Mesendoderm (in vitro differentiated cells): Measurements from ENCODE around the gene MGMT.

ENCODE experiments used
- DNase-seq: peaks from one replicate; pipeline ENCODE4 v3.0.0; 2013
- H2AK5ac ChIP-seq: 2 replicates; pipeline ENCODE4 v1.6.1; 2013; ENCODE audit warnings: low read length, inconsistent platforms
- H2BK120ac ChIP-seq: 2 replicates; pipeline ENCODE4 v1.6.1; 2013; ENCODE audit warnings: low read depth, mild to moderate bottlenecking, low read length, moderate library complexity, mixed read lengths
- H2BK15ac ChIP-seq: replicated peaks from 2 replicates; pipeline ENCODE4 v1.6.1; 2013; ENCODE audit warnings: low read depth, mild to moderate bottlenecking, moderate library complexity
- H2BK5ac ChIP-seq: 2 replicates; pipeline ENCODE4 v1.6.1; 2013; ENCODE audit warnings: low read length, inconsistent platforms
- H3K18ac ChIP-seq: 2 replicates; pipeline ENCODE4 v1.6.1; 2013; ENCODE audit warnings: mild to moderate bottlenecking, low read length, mixed read lengths
- H3K23ac ChIP-seq: one replicate; pipeline ENCODE4 v1.6.1; 2013; ENCODE audit warnings: low read length
- H3K27ac ChIP-seq: 2 replicates; pipeline ENCODE4 v1.5.1; 2013; ENCODE audit warnings: low read depth, mild to moderate bottlenecking, inconsistent platforms, low read length, moderate library complexity
- H3K27me3 ChIP-seq: 2 replicates; pipeline ENCODE4 v1.6.1; 2013; ENCODE audit warnings: low read length, control low read depth, mild to moderate bottlenecking, inconsistent platforms; ENCODE audit not compliant: insufficient read depth, poor library complexity
- H3K36me3 ChIP-seq: 2 replicates; pipeline ENCODE4 v1.6.1; 2013; ENCODE audit warnings: low read length, inconsistent platforms; ENCODE audit not compliant: control insufficient read depth, insufficient read depth
- H3K4ac ChIP-seq: one replicate; pipeline ENCODE4 v1.6.1; 2013; ENCODE audit warnings: low read depth, mild to moderate bottlenecking, low read length, moderate library complexity
- H3K4me1 ChIP-seq: 2 replicates; pipeline ENCODE4 v1.6.1; 2013; ENCODE audit warnings: low read depth, low read length, inconsistent platforms; ENCODE audit not compliant: control insufficient read depth
- H3K4me2 ChIP-seq: 2 replicates; pipeline ENCODE4 v1.6.1; 2013; ENCODE audit warnings: low read length
- H3K4me3 ChIP-seq: 2 replicates; pipeline ENCODE4 v1.5.1; 2013; ENCODE audit warnings: mild to moderate bottlenecking, low read length
- H3K56ac ChIP-seq: one replicate; pipeline ENCODE4 v1.6.1; 2013; ENCODE audit warnings: low read length
- H3K79me1 ChIP-seq: 2 replicates; pipeline ENCODE4 v1.6.1; 2013; ENCODE audit warnings: low read length, inconsistent platforms
- H3K79me2 ChIP-seq: 2 replicates; pipeline ENCODE4 v1.6.1; 2013; ENCODE audit warnings: mild to moderate bottlenecking, low read length; ENCODE audit not compliant: control insufficient read depth, insufficient read depth
- H3K9ac ChIP-seq: 2 replicates; pipeline ENCODE4 v1.6.1; 2013; ENCODE audit warnings: low read length, inconsistent platforms
- H4K5ac ChIP-seq: one replicate; pipeline ENCODE4 v1.6.1; 2013; ENCODE audit warnings: low read length
- H4K8ac ChIP-seq: one replicate; pipeline ENCODE4 v1.6.1; 2013; ENCODE audit warnings: low read depth, mild to moderate bottlenecking, control low read depth, low read length, moderate library complexity
- WGBS: extraction: QIAGEN DNeasy Blood & Tissue Kit; methylation state at CpG from one replicate; pipeline ENCODE4 v1.1.7; 2013; ENCODE audit warnings: low lambda C conversion rate, missing lambda C conversion rate; ENCODE audit not compliant: insufficient coverage; ENCODE audit errors: extremely low coverage; 5-methylcytosine and 5-hydroxymethylcytosine counted together

MGMT gene

GRCh38 chr10:129760416-129760815, 293.4 kb downstream of the MGMT start:
- Histone ChIP-seq H4K8ac (no peak overlapping the region), H3K23ac (no peak overlapping the region), H3K18ac (no peak overlapping the region), H3K9ac (no peak overlapping the region), H3K27ac (no peak overlapping the region), H4K5ac (no peak overlapping the region), H3K4ac (no peak overlapping the region), H2BK120ac (no peak overlapping the region), H2AK5ac (no peak overlapping the region), H3K4me2 (no peak overlapping the region), H3K79me2 (no peaks in the 10 kb centered on the region), H2BK5ac (no peak overlapping the region), H3K27me3 (no peaks in the 10 kb centered on the region), H2BK15ac (no peak overlapping the region), H3K36me3 (no peaks in the 10 kb centered on the region), H3K4me3 (no peak overlapping the region), H3K4me1 (peaks cover 4% of the 10 kb centered on the region), H3K79me1 (no peaks in the 10 kb centered on the region), H3K56ac (no peak overlapping the region)
- DNase-seq: no peak
- no CpG with 5 or more reads among the region's 7 CpGs for WGBS

GRCh38 chr10:129761197-129761972, 294.3 kb downstream of the MGMT start:
- no CpG with 5 or more reads among the region's 24 CpGs for WGBS
- H3K27me3 ChIP-seq: no peaks in the 10 kb centered on the region

GRCh38 chr10:129761981-129762956, 295.2 kb downstream of the MGMT start:
- Histone ChIP-seq H3K4me2 (no peak overlapping the region), H2BK5ac (no peak overlapping the region), H4K8ac (no peak overlapping the region), H2BK120ac (no peak overlapping the region), H3K79me1 (no peaks in the 10 kb centered on the region), H3K36me3 (no peaks in the 10 kb centered on the region), H2AK5ac (no peak overlapping the region), H3K18ac (no peak overlapping the region), H3K27ac (no peak overlapping the region), H3K9ac (no peak overlapping the region), H3K56ac (no peak overlapping the region), H3K4ac (no peak overlapping the region), H3K27me3 (no peaks in the 10 kb centered on the region), H3K4me1 (peaks cover 4% of the 10 kb centered on the region), H2BK15ac (no peak overlapping the region), H3K23ac (no peak overlapping the region), H4K5ac (no peak overlapping the region), H3K79me2 (no peaks in the 10 kb centered on the region), H3K4me3 (no peak overlapping the region)
- no CpG with 5 or more reads among the region's 25 CpGs for WGBS
- peak; percentile 83 for DNase-seq

More at GRCh38 chr10:129761197-129761972, 294.3 kb downstream of the MGMT start:
- H2AK5ac ChIP-seq: no peak overlapping the region
- no peak overlapping the region for H3K4ac ChIP-seq
- no peak overlapping the region for H3K4me3 ChIP-seq
- H3K27ac ChIP-seq: no peak overlapping the region
- DNase-seq: no peak
- no peak overlapping the region for H2BK120ac ChIP-seq
- no peak overlapping the region for H3K4me2 ChIP-seq
- H4K5ac ChIP-seq: no peak overlapping the region
- no peak overlapping the region for H3K9ac ChIP-seq
- no peaks in the 10 kb centered on the region for H3K79me2 ChIP-seq
- no peak overlapping the region for H2BK15ac ChIP-seq
- H4K8ac ChIP-seq: no peak overlapping the region
- no peaks in the 10 kb centered on the region for H3K36me3 ChIP-seq
- no peak overlapping the region for H3K56ac ChIP-seq
- no peaks in the 10 kb centered on the region for H3K79me1 ChIP-seq
- H3K23ac ChIP-seq: no peak overlapping the region
- H2BK5ac ChIP-seq: no peak overlapping the region
- no peak overlapping the region for H3K18ac ChIP-seq
- H3K4me1 ChIP-seq: peaks cover 4% of the 10 kb centered on the region

- WGBS: no CpG with 5 or more reads among the region's 23 CpGs
- Histone ChIP-seq H4K5ac (no peak overlapping the region), H4K8ac (no peak overlapping the region), H2BK120ac (no peak overlapping the region), H3K27ac (no peak overlapping the region), H2BK5ac (no peak overlapping the region), H3K4me3 (no peak overlapping the region), H2BK15ac (no peak overlapping the region), H3K56ac (no peak overlapping the region), H3K79me2 (no peaks in the 10 kb centered on the region), H3K4me2 (no peak overlapping the region), H3K4ac (no peak overlapping the region), H3K4me1 (peaks cover 4% of the 10 kb centered on the region), H3K79me1 (no peaks in the 10 kb centered on the region), H3K27me3 (no peaks in the 10 kb centered on the region), H3K23ac (no peak overlapping the region), H2AK5ac (no peak overlapping the region), H3K9ac (no peak overlapping the region), H3K36me3 (no peaks in the 10 kb centered on the region), H3K18ac (no peak overlapping the region)
- DNase-seq: no peak
Observed at GRCh38 chr10:129764011-129764900, 297.2 kb downstream of the MGMT start.

GRCh38 chr10:129764901-129765663, 298.0 kb downstream of the MGMT start:
- DNase-seq: no peak
- peaks cover 4% of the 10 kb centered on the region for H3K4me1 ChIP-seq

More at GRCh38 chr10:129764901-129765663, 298.0 kb downstream of the MGMT start:
- Histone ChIP-seq H3K36me3 (no peaks in the 10 kb centered on the region), H3K18ac (no peak overlapping the region), H3K27me3 (no peaks in the 10 kb centered on the region), H4K8ac (no peak overlapping the region), H3K4ac (no peak overlapping the region), H3K9ac (no peak overlapping the region), H3K4me3 (no peak overlapping the region), H3K79me2 (no peaks in the 10 kb centered on the region), H2BK120ac (no peak overlapping the region), H2AK5ac (no peak overlapping the region), H4K5ac (no peak overlapping the region), H2BK5ac (no peak overlapping the region), H2BK15ac (no peak overlapping the region), H3K23ac (no peak overlapping the region), H3K79me1 (no peaks in the 10 kb centered on the region), H3K56ac (no peak overlapping the region), H3K4me2 (no peak overlapping the region), H3K27ac (no peak overlapping the region)
- WGBS: no CpG with 5 or more reads among the region's 13 CpGs
